ENCODE measurements around the gene FAM210B. TPM values are rescaled to one million over a fixed set of nuclear protein-coding genes. Genes with fewer than 3 reads are reported as not detected.

Gene FAM210B
- total and polyA plus RNA-seq, 2 of the 8 experiments (the other 6 are each of a cell fraction or from before 2014, with no cell fraction given): 9.4 to 15.0 TPM

DNA sequence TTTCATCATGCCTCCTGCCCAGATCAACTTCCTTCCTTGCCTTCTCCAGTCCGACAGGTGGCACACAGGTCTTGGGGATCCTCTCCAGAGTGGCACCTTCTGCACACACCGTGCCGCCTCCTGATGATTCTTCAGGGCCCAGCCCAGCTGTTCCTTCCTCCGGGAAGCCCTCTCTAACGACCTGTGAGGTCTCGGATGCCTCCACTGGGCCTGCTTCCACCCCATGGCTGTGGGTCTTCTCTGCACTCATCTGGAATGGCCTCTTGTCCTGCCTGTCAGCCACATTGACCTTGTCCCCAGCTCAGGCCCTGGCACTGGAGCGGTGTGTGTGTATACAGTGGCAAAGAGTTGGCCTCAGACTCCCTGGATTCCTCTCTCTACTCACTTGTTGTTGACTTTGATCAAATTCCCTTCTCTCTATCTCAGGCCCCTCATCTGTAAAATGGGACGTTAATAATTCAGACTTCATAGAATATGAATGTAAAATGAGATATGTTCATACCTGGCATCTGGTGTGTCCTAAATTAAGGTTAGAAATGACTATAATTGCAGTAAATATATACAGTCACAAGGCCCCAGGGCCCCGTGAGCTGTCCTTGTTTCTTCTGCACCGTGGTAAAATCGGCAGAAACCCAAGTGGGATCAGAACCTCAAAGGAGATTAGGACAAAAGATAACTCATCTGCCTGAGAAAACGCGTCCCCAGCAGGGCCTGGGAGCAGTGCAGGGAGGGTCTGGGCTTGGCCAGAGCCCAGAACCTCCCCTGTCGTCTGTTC lies 1.5 kb downstream of the FAM210B start (continued):
- TF ChIP-seq TBP (IDR thresholded peaks at IDR 0.05; ENCODE audit: low read depth, low read length): no peak
- TF ChIP-seq PHF8 (conservative IDR thresholded peaks at IDR 0.05; ENCODE audit: low read depth, low read length): no peak
- TF ChIP-seq CBX8 (IDR thresholded peaks at IDR 0.05; ENCODE audit: borderline replicate concordance, low read depth, low read length): no peak
- no peak for TF ChIP-seq POLR2A (IDR thresholded peaks at IDR 0.05; ENCODE audit: control extremely low read depth in 1 of 2, low read depth in 2 of 2, low read length in 2 of 2)
- TF ChIP-seq CHD1 (IDR thresholded peaks at IDR 0.05; ENCODE audit: low read depth, low read length): no peak

Measured in H1 (cell line).